Mammary epithelial cell (primary cell): Measurements from ENCODE around the gene NECAB3.

Experiments
- CTCF ChIP-seq, 2 donors: IDR thresholded peaks in 1 of 2; conservative IDR thresholded peaks in 1 of 2; 2 replicates each; pipeline ENCODE4 v1.5.1; 2011 to 2012; ENCODE audit warnings: inconsistent platforms in 2 of 2, low read length in 2 of 2, mild to moderate bottlenecking in 2 of 2, control low read depth in 1 of 2, low read depth in 1 of 2; ENCODE audit not compliant: insufficient read depth in 1 of 2; ENCODE audit errors: extremely low read depth in 1 of 2
- EZH2 ChIP-seq: IDR thresholded peaks from 2 replicates; pipeline ENCODE4 v1.6.1; 2012; ENCODE audit warnings: low read length, inconsistent platforms, borderline replicate concordance

- TF ChIP-seq CTCF (conservative IDR thresholded peaks at IDR 0.05 in 1 of 2, IDR thresholded peaks at IDR 0.05 in 1 of 2; ENCODE audit: extremely low read depth in 1 of 2, insufficient read depth in 1 of 2, low read depth in 1 of 2, low read length in 2 of 2) = no peak
- TF ChIP-seq EZH2 = no peak
Observed at GRCh38 chr20:33674294-33675135, at the start of gene NECAB3.
